ENCODE results near the gene QRICH1.
"Not testable (repeated sequence)": the region's sequence is repeated elsewhere in the genome, so short reads cannot be mapped to it uniquely, and the experiment has no call there.

The QRICH1 gene

DNA sequence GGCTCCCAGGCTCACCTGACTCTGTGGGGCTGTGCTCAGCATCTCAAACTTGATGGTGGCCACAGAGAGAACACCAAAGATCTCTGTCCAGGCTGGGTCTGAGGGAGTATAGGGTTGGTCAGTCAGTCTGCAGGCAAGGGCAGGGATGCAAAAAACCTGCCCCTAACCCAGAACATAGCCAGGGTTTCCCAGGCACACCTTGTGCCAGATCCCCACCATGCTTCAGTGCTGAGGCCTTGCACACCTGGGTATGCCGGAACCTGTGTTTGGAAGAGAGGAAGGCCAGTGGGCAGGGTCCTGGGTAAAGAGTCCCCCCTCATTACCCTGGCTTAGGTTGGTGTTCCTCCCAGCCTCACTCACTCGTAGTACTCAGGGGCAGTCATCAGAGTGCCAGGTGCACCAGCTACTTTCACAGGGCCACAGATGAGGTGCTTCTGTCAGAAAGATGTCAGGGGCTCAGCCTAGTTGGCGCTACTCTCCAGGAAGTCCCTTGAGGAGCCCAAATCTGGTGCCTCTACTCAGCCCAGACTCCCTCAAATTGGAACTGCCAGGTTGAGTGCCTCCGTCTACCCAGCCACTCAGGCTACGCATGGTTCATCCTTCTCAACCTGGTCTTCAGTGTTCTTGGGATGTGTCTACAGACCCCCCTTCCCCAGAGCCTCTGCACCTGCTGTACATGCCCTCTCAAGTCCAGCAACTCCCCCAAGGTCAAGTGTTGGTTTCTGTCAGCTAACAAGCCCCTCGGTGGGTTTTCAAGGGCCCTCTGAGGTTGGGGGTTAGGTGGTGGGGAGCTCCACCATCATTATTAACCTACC lies 77.2 kb downstream of the QRICH1 start:
- no peak for DNase-seq

GRCh38 chr3:49015765-49016164 lies 78.1 kb downstream of the QRICH1 start:
- DNase-seq, result no peak

GRCh38 chr3:49015072-49015471 lies 78.8 kb downstream of the QRICH1 start:
- no peak for DNase-seq

- peak; percentile 31 for DNase-seq
Observed at GRCh38 chr3:49013738-49014660, 79.9 kb downstream of the QRICH1 start.

DNA sequence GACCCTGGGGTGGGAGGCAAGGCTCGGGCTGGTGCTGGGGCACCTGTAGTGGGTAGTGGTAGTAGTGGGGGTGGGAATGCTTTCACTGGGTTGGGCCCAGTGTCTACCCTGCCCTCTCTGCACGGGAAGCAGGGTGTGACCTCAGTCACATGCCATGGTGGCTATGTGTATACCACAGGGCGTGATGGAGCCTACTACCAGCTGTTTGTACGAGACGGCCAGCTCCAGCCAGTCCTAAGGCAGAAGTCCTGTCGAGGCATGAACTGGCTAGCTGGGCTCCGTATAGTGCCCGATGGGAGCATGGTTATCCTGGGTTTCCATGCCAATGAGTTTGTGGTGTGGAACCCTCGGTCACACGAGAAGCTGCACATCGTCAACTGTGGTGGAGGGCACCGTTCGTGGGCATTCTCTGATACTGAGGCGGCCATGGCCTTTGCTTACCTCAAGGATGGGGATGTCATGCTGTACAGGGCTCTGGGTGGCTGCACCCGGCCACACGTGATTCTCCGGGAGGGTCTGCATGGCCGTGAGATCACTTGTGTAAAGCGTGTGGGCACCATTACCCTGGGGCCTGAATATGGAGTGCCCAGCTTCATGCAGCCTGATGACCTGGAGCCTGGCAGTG lies 80.6 kb downstream of the QRICH1 start:
- DNase-seq, result peak; percentile 20

DNA sequence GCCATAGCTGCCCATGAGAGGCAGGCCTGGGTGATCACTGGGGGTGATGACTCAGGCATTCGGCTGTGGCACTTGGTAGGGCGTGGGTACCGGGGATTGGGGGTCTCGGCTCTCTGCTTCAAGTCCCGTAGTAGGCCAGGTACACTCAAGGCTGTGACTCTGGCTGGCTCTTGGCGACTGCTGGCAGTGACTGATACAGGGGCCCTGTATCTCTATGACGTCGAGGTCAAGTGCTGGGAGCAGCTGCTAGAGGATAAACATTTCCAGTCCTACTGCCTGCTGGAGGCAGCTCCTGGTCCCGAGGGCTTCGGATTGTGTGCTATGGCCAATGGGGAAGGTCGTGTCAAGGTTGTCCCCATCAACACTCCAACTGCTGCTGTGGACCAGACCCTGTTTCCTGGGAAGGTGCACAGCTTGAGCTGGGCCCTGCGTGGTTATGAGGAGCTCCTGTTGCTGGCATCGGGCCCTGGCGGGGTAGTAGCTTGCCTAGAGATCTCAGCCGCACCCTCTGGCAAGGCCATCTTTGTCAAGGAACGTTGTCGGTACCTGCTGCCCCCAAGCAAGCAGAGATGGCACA lies 81.3 kb downstream of the QRICH1 start:
- DNase-seq, result peak; percentile 25

GRCh38 chr3:49009396-49009795 lies 84.5 kb downstream of the QRICH1 start:
- no peak for DNase-seq

DNA sequence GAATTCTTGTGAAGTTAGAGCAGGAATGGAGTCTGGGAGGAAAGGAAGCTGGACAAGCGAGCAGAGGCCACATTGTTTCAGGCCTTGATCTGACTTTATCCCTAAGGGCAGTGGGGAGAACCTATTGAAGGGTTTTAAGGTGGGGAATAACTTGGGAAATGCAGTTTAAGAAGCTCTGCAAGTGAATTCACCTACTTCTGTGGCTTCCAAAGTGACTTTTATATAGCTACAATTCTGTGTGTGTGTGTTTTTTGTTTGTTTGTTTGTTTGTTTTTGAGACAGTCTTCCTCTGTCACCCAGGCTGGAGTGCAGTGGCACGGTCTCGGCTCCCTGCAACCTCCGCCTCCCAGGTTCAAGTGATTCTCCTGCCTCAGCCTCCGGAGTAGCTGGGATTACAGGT lies 85.2 kb downstream of the QRICH1 start:
- DNase-seq, result not testable (repeated sequence)

DNA sequence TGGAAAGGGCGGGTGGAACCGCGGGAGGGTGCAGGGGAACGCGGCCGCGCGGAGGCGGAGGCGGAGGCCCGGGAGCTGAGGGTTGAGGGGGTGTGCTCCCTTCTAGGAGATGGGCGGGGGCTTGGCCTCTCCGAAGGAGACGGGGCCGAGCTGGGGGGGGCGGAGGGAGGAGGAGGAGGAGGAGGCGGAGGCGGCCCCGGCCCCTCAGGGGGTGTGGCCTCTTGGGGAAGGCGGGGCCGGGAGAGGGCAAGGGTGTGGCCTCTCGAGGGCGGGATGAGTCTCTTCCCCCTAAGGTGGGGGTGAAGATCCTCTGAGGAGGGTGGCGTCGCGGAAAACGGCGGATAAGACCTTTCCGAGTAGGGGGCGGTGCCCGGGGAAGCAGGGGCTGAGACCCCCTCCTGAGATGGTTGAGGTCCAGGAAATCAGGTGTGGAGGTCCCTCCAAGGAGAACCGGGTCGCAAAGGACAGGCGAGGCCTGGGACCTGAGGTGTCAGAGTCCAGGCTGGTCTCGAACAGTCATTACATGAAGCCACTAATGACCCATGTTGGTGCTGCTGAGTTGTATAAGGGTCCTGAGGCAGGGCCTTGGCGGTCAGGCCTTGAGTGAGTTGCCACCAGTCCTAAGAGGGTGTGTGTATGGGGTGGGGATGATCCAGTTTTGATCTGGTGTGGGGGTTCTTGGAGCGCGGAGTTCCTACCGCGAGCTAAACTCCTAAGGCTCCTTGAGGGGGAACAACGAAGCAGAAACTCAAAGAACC lies 85.9 kb downstream of the QRICH1 start:
- DNase-seq, result peak; percentile 93

GRCh38 chr3:49007068-49007770 lies 86.7 kb downstream of the QRICH1 start, which contains the start of gene WDR6:
TSS of gene WDR6 (plus strand) at chr3:49007391. CDS start at chr3:49007432, 41 bp downstream.
- peak; percentile 97 for DNase-seq

DNA sequence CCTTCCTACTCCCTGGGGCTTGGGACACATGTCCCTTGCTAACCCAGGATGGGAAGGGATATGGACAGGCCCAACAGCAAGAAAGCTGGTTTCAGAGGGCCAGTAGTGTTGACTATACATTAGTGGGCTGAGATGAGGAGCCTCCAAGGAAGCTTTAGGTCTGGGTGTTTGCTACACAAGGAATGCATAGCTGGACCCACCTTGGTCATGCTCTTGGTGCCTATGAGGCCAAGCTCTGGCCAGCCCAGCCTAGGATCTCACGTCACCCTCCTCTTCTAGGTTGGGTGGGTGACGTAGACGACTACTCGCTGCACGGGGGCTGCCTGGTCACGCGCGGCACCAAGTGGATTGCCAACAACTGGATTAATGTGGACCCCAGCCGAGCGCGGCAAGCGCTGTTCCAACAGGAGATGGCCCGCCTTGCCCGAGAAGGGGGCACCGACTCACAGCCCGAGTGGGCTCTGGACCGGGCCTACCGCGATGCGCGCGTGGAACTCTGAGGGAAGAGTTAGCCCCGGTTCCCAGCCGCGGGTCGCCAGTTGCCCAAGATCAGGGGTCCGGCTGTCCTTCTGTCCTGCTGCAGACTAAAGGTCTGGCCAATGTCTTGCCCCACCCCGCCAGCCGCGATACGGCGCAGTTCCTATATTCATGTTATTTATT lies 87.3 kb downstream of the QRICH1 start:
- DNase-seq, result peak; percentile 67

DNA sequence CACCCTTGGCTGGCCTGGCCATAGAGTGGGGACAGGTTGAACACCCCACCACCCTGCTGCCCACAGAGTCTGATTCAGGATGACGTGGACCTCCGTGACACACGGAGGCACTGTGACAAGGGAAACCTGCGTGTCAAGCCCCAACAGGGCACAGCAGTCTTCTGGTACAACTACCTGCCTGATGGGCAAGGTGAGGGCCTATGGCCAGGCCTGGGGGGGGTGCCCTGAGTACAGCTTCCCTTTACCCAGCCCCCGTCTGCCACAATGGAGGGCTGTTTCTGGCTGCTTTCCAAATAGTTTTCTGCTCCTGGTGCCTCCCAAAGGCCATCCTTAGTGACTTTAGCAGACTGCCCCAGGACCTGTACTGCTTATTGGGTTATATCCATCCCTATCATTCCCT lies 87.9 kb downstream of the QRICH1 start:
- DNase-seq, result no peak

DNA sequence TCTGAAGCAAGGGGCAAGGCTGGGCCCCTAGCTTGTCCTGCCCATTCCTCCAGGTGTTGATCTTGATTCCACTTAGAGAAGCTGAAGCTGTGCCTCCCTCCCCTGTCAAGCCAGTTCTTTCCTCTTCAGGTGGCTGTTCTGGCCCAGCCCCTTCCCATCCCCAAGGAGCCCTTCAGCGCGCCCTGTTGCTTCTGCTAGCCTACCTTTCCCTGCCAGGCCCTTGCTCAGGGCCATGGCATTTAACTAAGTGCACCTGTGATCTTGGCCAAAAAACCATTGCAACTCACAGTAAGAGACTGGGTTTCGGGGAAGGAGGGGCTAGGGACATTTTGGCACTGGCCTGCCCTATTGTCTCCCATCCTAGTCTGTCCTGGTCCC lies 88.6 kb downstream of the QRICH1 start:
- no peak for DNase-seq

- DNase-seq, result no peak
Observed at GRCh38 chr3:49004352-49005302, 89.2 kb downstream of the QRICH1 start.

GRCh38 chr3:49001155-49001554 lies 92.7 kb downstream of the QRICH1 start:
- peak; percentile 12 for DNase-seq

DNA sequence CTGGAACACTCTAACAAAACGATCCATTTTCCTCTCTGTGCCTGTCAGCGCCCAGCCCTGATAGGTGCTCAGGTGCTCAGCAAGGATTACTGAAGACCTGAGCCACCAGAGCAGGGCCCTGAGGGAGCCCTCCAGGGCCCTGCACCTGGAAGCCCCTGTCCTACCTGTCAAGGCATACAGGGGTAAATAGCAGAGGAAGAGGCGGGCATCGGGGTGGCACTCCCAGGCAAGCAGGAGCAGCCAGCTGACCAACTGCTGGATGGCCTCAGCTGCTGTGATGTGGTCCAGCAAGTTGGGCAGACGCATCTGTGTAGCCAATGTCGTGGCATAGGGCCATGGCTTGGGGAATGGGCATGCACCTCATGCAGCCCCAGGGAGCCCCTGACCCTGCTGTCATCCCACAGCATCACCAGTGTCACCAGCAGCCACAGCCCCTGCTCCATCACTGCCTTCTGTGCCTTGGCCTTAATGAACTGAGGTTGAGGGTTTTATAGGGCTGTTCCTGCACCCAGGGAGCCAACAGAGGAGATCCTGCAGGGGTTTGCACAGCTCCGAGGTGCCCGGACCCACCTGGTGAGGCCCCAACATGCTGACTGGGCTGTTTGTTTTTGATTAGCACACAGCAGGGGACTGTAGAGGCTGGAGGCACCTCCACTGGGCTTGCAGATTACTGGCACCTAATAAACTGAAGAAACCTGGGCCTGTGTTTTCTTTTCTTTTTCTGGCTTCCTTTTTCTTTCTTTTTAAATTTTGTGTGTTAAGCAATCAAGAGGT lies 94.6 kb downstream of the QRICH1 start:
- peak; percentile 14 for DNase-seq

GRCh38 chr3:48997714-48998637 lies 95.9 kb downstream of the QRICH1 start:
- DNase-seq, result peak; percentile 25

All from left hindlimb (tissue), 1 donor.